Inflammatory macrophage treated with lipopolysaccharide for 4 hours (primary cell): ENCODE measurements around the gene FNDC8.
"Not testable (repeated sequence)": the region's sequence is repeated elsewhere in the genome, so short reads cannot be mapped to it uniquely, and the experiment has no call there.

Source experiments
- DNase-seq: peaks from one replicate; pipeline ENCODE4 v3.0.0-alpha.2; 2020

The FNDC8 gene

DNA sequence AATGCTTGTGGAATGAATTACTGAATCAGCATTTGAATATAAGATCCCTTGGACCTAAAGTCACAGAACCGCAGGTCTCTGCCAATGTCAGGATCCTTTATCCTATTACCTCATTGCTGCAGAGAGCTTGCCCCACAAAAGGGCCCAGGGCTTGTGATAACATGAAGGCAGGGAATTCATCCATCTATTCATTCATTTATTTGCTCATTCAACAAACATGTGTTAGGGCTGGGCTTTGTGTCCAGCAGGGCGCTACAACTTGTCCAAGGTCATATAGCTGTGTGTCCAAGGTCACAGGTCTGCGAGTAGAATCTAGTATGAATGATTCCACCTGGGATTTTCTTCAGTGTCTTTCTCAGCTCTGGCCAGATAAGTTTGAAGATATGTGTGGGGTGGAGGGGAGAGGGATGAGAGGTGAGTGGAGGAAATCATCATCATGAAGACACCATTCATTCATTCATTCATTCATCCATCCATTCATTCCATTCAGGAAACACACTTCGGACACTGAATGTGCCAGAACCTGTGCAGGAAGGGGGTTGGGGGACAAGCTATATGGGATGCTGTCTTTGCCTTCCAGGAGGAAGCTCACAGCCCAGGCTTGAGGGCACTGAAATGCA lies 24.9 kb downstream of the FNDC8 start:
- DNase-seq: no peak

- DNase-seq: no peak
Measured at GRCh38 chr17:35147375-35147905, 26.0 kb downstream of the FNDC8 start, which contains the start of gene UNC45B. Gene UNC45B, plus strand, starts transcription at chr17:35147817. Its CDS starts 447 bp downstream, at chr17:35148264.

- no peak for DNase-seq
Measured at GRCh38 chr17:35148144-35148543, 26.7 kb downstream of the FNDC8 start.

- no peak for DNase-seq
Measured at GRCh38 chr17:35149941-35150340, 28.5 kb downstream of the FNDC8 start.

DNA sequence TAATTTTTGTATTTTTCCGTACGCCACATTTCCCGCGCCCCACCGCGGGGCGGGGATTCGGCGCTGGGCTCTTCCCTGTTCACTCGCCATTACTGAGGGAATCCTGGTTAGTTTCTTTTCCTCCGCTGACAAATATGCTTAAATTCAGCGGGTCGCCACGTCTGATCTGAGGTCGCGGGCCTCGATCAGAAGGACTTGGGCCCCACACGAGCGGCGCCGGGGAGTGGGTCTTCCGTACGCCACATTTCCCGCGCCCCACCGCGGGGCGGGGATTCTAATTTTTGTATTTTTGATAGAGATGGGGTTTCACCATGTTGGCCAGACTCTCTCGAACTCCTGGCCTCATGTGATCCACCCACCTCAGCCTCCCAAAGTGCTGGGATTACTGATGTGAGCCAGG lies 29.7 kb downstream of the FNDC8 start:
- DNase-seq: not testable (repeated sequence)

- no peak for DNase-seq
Measured at GRCh38 chr17:35152421-35153140, 31.2 kb downstream of the FNDC8 start.

DNA sequence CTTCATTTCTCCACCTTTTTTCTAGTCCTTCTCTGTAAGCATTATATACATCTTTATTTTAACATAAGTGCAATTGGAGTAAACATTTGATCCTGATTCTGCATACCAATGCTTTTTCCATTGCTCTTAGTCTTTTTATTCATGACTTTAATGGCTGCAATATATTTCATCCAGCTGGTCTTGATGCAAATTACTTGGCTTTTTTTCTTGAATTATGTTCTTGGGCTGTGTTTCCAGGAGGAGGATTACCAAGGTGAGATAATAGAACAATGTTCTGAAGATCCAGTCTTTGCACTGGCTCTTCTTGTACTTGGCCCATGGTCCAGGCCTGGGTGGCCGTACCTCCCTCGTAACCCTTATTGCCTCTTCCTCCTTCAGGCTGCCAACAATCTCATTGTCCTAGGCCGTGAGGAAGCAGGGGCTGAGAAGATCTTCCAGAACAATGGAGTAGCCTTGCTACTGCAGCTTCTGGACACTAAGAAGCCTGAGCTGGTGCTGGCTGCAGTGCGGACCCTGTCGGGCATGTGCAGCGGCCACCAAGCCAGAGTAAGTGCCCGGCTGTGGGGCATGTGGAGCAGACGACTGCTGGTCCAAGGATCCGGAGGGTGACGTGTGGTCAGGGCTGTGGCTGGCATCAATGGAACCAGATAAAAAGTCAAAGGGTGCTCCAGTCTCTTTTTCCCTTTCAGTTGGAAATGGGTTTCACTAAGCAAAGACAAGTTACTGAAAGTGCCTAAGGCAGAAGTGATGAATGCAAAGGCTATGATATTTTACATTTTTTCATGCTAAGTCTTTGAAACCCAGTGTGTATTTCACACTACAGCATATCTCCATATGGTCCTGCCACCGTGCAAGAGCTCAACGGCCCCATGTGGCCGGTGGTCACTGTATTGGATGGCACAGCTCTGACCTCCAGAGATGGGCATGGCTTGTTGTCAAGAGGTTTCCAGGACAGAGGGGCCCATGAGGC lies 33.1 kb downstream of the FNDC8 start:
- no peak for DNase-seq

DNA sequence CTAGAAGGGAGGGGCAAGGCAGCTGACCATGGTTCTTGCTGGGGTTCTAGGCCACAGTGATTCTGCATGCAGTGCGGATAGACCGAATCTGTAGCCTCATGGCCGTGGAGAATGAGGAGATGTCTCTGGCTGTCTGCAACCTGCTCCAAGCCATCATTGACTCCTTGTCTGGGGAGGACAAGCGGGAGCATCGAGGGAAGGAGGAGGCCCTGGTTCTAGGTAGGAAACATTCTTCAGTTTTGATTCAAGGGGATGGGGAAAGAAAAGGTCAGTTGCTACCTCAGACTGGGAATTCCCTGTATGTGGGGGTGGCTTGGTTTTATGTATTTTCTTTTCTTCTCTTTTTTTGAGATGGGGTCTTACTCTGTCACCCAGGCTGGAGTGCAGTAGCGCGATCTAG lies 33.8 kb downstream of the FNDC8 start:
- no peak for DNase-seq

GRCh38 chr17:35159940-35160339 lies 38.5 kb downstream of the FNDC8 start:
- no peak for DNase-seq

DNA sequence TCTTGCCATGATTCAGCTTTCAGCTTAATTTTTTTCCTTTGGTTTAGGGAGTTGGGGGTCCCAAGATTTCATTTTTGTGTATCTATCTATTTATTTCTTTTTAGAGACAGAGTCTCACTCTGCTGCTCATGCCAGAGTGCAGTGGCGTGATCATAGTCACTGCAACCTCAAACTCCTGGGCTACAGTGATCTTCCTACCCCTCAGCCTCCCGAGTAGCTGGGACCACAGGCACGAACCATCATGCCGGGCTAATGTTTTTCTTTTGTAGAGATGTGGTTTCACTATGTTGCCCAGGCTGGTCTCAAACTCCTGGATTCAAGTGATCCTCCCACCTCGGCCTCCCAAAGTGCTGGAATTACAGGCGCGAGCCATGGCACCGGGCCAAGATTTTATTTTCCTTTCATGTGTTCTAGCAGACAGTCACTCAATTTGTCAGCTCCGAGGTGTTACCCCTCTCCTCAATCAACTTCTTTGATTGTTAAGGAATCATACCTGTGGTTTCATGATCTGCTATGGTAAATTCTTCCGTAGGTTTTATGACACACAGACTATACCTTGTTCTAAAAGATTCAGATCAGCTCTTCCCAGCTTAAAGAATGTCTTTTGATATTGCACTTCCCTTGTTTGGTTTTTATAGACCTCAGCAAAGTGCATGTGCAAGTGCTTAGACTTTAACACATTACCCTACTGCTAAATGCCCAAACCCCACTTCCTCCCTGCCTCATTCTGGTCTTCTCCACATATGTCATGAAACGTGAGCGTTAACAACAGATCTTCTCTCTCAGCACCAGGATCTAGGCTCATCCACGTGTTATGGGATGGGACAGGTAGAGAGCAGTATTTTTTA lies 39.2 kb downstream of the FNDC8 start:
- DNase-seq: no peak

GRCh38 chr17:35161281-35161761 lies 39.9 kb downstream of the FNDC8 start:
- no peak for DNase-seq

- DNase-seq: no peak
Measured at GRCh38 chr17:35162755-35163154, 41.3 kb downstream of the FNDC8 start.

DNA sequence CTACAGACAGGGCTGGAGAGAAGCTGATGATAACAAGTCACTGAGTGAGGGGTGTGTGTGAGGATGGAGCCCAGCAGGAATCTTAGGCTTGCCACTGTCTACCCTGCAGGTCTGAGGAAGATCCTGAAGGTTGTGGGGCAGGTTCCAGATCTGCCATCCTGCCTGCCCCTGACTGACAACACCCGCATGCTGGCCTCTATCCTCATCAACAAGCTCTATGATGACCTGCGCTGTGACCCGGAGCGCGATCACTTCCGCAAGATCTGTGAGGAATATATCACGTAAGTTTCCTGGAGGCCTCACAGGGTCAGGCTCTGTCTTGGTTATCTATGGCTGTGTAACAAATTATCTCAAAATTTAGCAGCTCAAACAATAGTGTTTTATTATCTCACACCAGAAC lies 42.5 kb downstream of the FNDC8 start:
- no peak for DNase-seq

DNA sequence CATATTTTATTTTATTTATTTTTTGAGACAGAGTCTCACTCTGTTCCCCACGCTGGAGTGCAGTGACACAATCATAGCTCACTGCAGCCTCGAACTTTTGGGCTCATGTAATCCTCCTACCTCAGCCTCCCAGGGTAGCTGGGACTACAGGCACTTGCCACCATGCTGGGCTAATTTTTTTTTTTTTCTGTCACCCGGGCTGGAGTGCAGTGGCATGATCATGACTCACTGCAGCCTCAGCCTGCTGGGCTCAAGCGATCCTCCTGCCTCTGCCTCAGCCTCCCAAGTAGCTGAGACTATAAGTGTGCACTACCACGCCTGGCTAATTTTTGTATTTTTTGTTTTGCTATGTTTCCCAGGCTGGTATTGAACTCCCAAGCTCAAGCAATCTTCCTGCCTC lies 43.3 kb downstream of the FNDC8 start:
- DNase-seq: no peak

GRCh38 chr17:35166526-35166925 lies 45.1 kb downstream of the FNDC8 start:
- no peak for DNase-seq

- no peak for DNase-seq
Measured at GRCh38 chr17:35167046-35167445, 45.6 kb downstream of the FNDC8 start.

GRCh38 chr17:35167666-35168065 lies 46.3 kb downstream of the FNDC8 start:
- no peak for DNase-seq

DNA sequence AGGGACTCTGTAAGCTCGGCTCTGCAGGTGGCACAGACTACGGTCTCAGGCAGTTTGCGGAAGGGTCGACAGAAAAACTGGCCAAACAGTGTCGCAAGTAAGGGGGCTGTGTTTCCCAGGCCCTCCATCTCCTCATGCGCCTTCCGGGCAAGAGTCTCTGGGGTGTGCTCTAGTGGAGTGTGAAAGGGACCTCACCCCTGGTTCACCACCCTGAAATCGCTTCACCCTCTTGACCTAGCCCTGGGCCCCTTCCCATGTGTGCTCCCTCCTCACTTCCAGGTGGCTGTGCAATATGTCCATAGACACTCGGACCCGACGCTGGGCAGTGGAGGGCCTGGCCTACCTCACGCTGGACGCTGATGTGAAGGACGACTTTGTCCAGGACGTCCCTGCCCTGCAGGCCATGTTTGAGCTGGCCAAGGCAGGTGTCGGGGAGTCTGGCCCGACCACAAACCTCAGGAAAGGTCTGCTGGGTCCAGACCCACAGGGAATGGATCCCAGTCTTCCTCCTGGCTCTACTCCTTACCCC lies 48.5 kb downstream of the FNDC8 start:
- no peak for DNase-seq

DNA sequence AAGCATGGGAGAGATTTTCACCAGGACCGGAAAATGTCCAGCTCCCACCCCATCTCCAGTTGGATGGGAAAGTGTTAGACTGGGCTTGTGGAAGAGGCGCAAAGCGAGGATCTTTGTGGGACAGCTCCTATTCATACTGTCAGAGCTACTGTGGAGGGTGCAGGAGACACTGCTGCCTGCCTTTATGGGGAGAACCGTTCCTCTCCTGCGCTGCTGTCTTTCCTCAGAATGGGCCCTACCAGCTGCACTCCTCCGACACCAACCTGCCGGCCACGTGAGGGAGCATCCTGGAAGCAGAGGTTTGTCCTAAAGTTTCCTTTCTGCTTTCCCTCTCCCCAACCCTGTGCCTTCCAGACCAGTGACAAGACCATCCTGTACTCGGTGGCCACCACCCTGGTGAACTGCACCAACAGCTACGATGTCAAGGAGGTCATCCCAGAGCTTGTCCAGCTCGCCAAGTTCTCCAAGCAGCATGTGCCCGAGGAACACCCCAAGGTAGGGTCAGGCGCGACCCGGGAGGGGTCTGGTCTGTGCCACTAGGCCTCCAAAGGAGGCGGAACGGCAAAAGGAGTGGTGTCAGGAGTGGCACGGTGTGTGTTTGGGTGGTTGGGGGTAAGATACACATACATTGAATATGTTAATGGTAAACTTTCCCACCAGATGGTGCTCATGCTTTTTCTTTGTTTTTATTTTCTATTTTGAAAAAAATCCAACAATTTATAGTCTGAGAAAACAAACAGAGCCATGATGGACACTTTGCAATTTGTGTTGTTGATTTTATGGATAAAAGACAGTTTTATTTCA lies 49.8 kb downstream of the FNDC8 start:
- DNase-seq: peak; percentile 27

DNA sequence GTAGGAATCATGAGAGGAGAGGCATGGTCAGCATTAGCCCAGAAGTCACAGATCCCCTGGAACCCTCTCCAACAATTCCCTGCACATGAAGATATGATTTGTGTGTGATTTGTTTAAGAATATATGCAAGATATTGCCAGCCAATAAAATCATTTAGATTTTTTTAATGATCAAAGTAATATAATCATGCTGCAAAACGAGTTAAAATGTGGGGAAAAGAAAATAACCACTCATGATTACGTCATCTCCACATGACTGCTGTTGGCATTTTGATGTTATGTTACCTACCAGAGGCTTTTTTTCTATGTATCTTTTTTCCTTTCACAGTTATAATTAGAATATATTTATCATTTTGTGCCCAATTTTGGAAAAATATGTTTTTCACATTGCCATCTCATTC lies 50.4 kb downstream of the FNDC8 start:
- peak; percentile 44 for DNase-seq

GRCh38 chr17:35172321-35172720 lies 50.9 kb downstream of the FNDC8 start:
- not testable (repeated sequence) for DNase-seq
